ENCODE data around the gene PTPRG. TPM values are rescaled to one million over a fixed set of nuclear protein-coding genes. Genes with fewer than 3 reads are reported as not detected.

PTPRG gene
- total RNA-seq, 3 donors from 2014 or later (not counting 1 experiment from before 2014, with no cell fraction given), result 1.0 to 2.9 (median 2.5) TPM

DNA sequence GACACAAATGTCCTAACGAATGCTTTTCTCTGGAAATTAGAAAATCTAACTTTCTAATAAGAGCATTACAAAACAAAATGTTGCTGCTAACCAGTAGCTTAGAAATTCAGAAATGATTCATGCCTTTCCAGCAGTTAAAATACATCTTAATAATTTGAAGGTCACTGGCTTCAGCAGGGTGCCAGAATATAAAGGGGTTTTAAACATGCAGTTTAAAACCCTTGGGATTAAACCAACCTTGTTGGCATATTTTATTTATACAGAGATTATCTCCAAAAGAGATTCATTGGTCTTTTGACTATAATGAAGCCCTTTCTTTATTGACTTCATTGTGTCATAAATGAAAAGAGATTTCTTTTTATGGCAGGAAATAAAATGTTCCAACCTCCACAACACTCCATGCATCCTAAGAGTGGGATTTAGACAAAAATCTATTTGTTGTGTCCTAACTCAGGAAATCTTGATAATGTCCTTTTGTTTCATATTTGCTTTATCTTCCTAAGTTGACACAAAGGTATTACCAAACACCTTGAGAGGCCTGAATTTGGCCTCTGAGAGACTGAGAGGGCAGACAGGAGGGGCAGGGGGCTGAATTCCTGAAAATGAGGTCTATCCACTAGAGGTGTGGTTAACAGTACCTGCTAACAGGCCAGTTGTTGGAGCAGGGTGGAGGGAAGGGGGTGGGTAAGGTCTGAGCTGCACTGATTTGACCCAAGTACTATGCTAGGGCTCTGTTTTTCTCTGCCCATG lies 687.5 kb downstream of the PTPRG start:
- Mint-ChIP-seq H3K4me3 (no peak overlapping the region), H3K27me3 (ENCODE audit: low read depth in 2 of 2) (no peaks in the 10 kb centered on the region), H3K27ac (no peak overlapping the region), H3K36me3 (no peaks in the 10 kb centered on the region), H3K9me3 (peaks cover 0 to 2% of the 10 kb centered on the region in 2 donors), H3K4me1 (no peaks in the 10 kb centered on the region)
- Histone ChIP-seq H3K4me1 (ENCODE audit: control insufficient read depth, insufficient read depth, low read length) (no peaks in the 10 kb centered on the region), H3K4me3 (ENCODE audit: low read length) (no peak overlapping the region), H3K9me3 (ENCODE audit: control insufficient read depth, insufficient read depth, low read length) (no peaks in the 10 kb centered on the region), H3K27ac (ENCODE audit: low read length) (no peak overlapping the region), H3K36me3 (ENCODE audit: control insufficient read depth, insufficient read depth, low read length) (no peaks in the 10 kb centered on the region), H3K27me3 (ENCODE audit: control insufficient read depth, insufficient read depth, low read length) (no peaks in the 10 kb centered on the region)
- WGBS (ENCODE audit: insufficient coverage), result no CpG with 5 or more reads among the region's 1 CpG
- ATAC-seq (no peak), DNase-seq (no peak)
- TF ChIP-seq, protein P1, sequence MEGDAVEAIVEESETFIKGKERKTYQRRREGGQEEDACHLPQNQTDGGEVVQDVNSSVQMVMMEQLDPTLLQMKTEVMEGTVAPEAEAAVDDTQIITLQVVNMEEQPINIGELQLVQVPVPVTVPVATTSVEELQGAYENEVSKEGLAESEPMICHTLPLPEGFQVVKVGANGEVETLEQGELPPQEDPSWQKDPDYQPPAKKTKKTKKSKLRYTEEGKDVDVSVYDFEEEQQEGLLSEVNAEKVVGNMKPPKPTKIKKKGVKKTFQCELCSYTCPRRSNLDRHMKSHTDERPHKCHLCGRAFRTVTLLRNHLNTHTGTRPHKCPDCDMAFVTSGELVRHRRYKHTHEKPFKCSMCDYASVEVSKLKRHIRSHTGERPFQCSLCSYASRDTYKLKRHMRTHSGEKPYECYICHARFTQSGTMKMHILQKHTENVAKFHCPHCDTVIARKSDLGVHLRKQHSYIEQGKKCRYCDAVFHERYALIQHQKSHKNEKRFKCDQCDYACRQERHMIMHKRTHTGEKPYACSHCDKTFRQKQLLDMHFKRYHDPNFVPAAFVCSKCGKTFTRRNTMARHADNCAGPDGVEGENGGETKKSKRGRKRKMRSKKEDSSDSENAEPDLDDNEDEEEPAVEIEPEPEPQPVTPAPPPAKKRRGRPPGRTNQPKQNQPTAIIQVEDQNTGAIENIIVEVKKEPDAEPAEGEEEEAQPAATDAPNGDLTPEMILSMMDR (IDR thresholded peaks at IDR 0.05), result no peak
- intact Hi-C loops (cut with micrococcal nuclease), result no loop called here

GRCh38 chr3:62249484-62249776 lies 688.1 kb downstream of the PTPRG start:
- Mint-ChIP-seq H3K4me3 (no peak overlapping the region), H3K4me1 (no peaks in the 10 kb centered on the region), H3K9me3 (peaks cover 0 to 2% of the 10 kb centered on the region in 2 donors), H3K27me3 (ENCODE audit: low read depth in 2 of 2) (no peaks in the 10 kb centered on the region), H3K27ac (no peak overlapping the region), H3K36me3 (no peaks in the 10 kb centered on the region)
- no peaks in the 10 kb centered on the region for H3K4me1 ChIP-seq (ENCODE audit: control insufficient read depth, insufficient read depth, low read length)
- intact Hi-C loops (cut with micrococcal nuclease), result no loop called here
- TF ChIP-seq, protein P1 (IDR thresholded peaks at IDR 0.05), result no peak
- no peaks in the 10 kb centered on the region for H3K9me3 ChIP-seq (ENCODE audit: control insufficient read depth, insufficient read depth, low read length)
- H3K36me3 ChIP-seq (ENCODE audit: control insufficient read depth, insufficient read depth, low read length), result no peaks in the 10 kb centered on the region
- DNase-seq, result no peak
- no peak overlapping the region for H3K4me3 ChIP-seq (ENCODE audit: low read length)
- no peaks in the 10 kb centered on the region for H3K27me3 ChIP-seq (ENCODE audit: control insufficient read depth, insufficient read depth, low read length)
- 85% methylated on average over 1 of the region's 1 CpG for WGBS (ENCODE audit: insufficient coverage)
- H3K27ac ChIP-seq (ENCODE audit: low read length), result no peak overlapping the region
- ATAC-seq, result no peak

- DNase-seq (no peak), ATAC-seq (no peak)
- no peak overlapping the region for H3K27ac Mint-ChIP-seq
- H3K27me3 Mint-ChIP-seq (ENCODE audit: low read depth in 2 of 2), result no peaks in the 10 kb centered on the region
- no peak overlapping the region for H3K4me3 Mint-ChIP-seq
- no peaks in the 10 kb centered on the region for H3K27me3 ChIP-seq (ENCODE audit: control insufficient read depth, insufficient read depth, low read length)
- H3K27ac ChIP-seq (ENCODE audit: low read length), result no peak overlapping the region
- H3K4me1 ChIP-seq (ENCODE audit: control insufficient read depth, insufficient read depth, low read length), result no peaks in the 10 kb centered on the region
- no peaks in the 10 kb centered on the region for H3K36me3 Mint-ChIP-seq
- WGBS (ENCODE audit: insufficient coverage), result 93% methylated on average over 2 of the region's 2 CpGs
- TF ChIP-seq, protein P1 (IDR thresholded peaks at IDR 0.05), result no peak
- intact Hi-C loops (cut with micrococcal nuclease), result no loop called here
- H3K9me3 Mint-ChIP-seq, result peaks cover under 1 to 2% of the 10 kb centered on the region in 2 donors
- H3K4me1 Mint-ChIP-seq, result no peaks in the 10 kb centered on the region
- H3K36me3 ChIP-seq (ENCODE audit: control insufficient read depth, insufficient read depth, low read length), result no peaks in the 10 kb centered on the region
- no peak overlapping the region for H3K4me3 ChIP-seq (ENCODE audit: low read length)
- no peaks in the 10 kb centered on the region for H3K9me3 ChIP-seq (ENCODE audit: control insufficient read depth, insufficient read depth, low read length)
Measured at GRCh38 chr3:62249855-62250543, 688.6 kb downstream of the PTPRG start.

All from natural killer cell (primary cell).